Measurements from ENCODE around the gene PRKG1. TPM values are rescaled to one million over a fixed set of nuclear protein-coding genes. Genes with fewer than 3 reads are reported as not detected.

The PRKG1 gene
- total RNA-seq, 1 experiment from 2014 or later = 7.4 TPM

GRCh38 chr10:51100221-51100620, 25.9 kb downstream of the PRKG1 start:
- no peaks in the 10 kb centered on the region for H4K20me1 ChIP-seq (ENCODE audit: low read length)
- no peak overlapping the region for H3K9ac ChIP-seq (ENCODE audit: low read length)
- TF ChIP-seq, protein P1, sequence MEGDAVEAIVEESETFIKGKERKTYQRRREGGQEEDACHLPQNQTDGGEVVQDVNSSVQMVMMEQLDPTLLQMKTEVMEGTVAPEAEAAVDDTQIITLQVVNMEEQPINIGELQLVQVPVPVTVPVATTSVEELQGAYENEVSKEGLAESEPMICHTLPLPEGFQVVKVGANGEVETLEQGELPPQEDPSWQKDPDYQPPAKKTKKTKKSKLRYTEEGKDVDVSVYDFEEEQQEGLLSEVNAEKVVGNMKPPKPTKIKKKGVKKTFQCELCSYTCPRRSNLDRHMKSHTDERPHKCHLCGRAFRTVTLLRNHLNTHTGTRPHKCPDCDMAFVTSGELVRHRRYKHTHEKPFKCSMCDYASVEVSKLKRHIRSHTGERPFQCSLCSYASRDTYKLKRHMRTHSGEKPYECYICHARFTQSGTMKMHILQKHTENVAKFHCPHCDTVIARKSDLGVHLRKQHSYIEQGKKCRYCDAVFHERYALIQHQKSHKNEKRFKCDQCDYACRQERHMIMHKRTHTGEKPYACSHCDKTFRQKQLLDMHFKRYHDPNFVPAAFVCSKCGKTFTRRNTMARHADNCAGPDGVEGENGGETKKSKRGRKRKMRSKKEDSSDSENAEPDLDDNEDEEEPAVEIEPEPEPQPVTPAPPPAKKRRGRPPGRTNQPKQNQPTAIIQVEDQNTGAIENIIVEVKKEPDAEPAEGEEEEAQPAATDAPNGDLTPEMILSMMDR (conservative IDR thresholded peaks at IDR 0.05; ENCODE audit: low read depth, low read length) = no peak
- POLR2A ChIA-PET (ENCODE audit: unreplicated experiment) = no interaction called here
- H3K79me2 ChIP-seq (ENCODE audit: low read length) = no peaks in the 10 kb centered on the region
- intact Hi-C loops (cut with micrococcal nuclease) = no loop called here
- no peaks in the 10 kb centered on the region for H3K9me3 ChIP-seq (ENCODE audit: low read length)
- no peak overlapping the region for H3K4me2 ChIP-seq (ENCODE audit: low read length)
- CTCF ChIA-PET = no interaction called here
- H3K4me3 ChIP-seq (ENCODE audit: low read length) = no peak overlapping the region
- DNase-seq = no peak
- no peaks in the 10 kb centered on the region for H3K36me3 ChIP-seq (ENCODE audit: low read depth, low read length)
- no peak for ATAC-seq
- H3F3A ChIP-seq (ENCODE audit: low read length, unreplicated experiment) = peaks cover 8% of the 10 kb centered on the region
- H3K4me1 ChIP-seq (ENCODE audit: insufficient read depth, low read length) = peaks cover 26% of the 10 kb centered on the region
- BruUV-seq (replicated peaks) = no TSS peak
- H2AFZ ChIP-seq (ENCODE audit: low read length) = no peak overlapping the region
- H3K27ac ChIP-seq (ENCODE audit: low read length) = no peak overlapping the region
- no peaks in the 10 kb centered on the region for H3K27me3 ChIP-seq (ENCODE audit: low read length)
- H3K9me2 ChIP-seq (replicated peaks; ENCODE audit: low read length) = no peaks in the 10 kb centered on the region

- no TSS peak for BruUV-seq (replicated peaks)
- peaks cover 8% of the 10 kb centered on the region for H3F3A ChIP-seq (ENCODE audit: low read length, unreplicated experiment)
- peak overlapping the region; percentile 26 for H3K9ac ChIP-seq (ENCODE audit: low read length)
- H3K4me3 ChIP-seq (ENCODE audit: low read length) = peak overlapping the region; percentile 26; the same call in 1 of the 2 replicates
- H3K36me3 ChIP-seq (ENCODE audit: low read depth, low read length) = no peaks in the 10 kb centered on the region
- ATAC-seq (peak; percentile 99), DNase-seq (peak; percentile 99)
- no peaks in the 10 kb centered on the region for H3K9me3 ChIP-seq (ENCODE audit: low read length)
- POLR2A ChIA-PET (ENCODE audit: unreplicated experiment) = interaction anchor here (0.6 to 2.2 kb wide), 5 partner anchors 18 to 246 kb away, joined by 3 to 24 read pairs (median 9); partner anchors contain the start of gene PRKG1
- H2AFZ ChIP-seq (ENCODE audit: low read length) = peak overlapping the region; percentile 15
- CTCF ChIA-PET = interaction anchor here (0.9 to 1.8 kb wide), 2 partner anchors 30 to 92 kb away, joined by 3 to 7 read pairs; partner anchors contain the start of gene PRKG1
- no peaks in the 10 kb centered on the region for H3K79me2 ChIP-seq (ENCODE audit: low read length)
- H3K27me3 ChIP-seq (ENCODE audit: low read length) = no peaks in the 10 kb centered on the region
- intact Hi-C loops (cut with micrococcal nuclease) = loop anchor here (1.0 to 2.0 kb wide), 4 partner anchors 29 to 294 kb away; partner anchors contain the start of gene PRKG1
- H3K27ac ChIP-seq (ENCODE audit: low read length) = peak overlapping the region; percentile 73
- peaks cover 30% of the 10 kb centered on the region for H3K4me1 ChIP-seq (ENCODE audit: insufficient read depth, low read length)
- H4K20me1 ChIP-seq (ENCODE audit: low read length) = no peaks in the 10 kb centered on the region
- TF ChIP-seq EZH2 (IDR thresholded peaks at IDR 0.05; ENCODE audit: low read length, unreplicated experiment) (no peak), EZH2phosphoT487 (IDR thresholded peaks at IDR 0.05; ENCODE audit: borderline replicate concordance, low read length) (no peak)
- TF ChIP-seq, protein P1 (conservative IDR thresholded peaks at IDR 0.05; ENCODE audit: low read depth, low read length) = no peak
- H3K9me2 ChIP-seq (replicated peaks; ENCODE audit: low read length) = no peaks in the 10 kb centered on the region
- H3K4me2 ChIP-seq (ENCODE audit: low read length) = peak overlapping the region; percentile 71
These were observed 29.4 kb downstream of the PRKG1 start for GRCh38 chr10:51103554-51104217.

GRCh38 chr10:51106311-51106945, 32.1 kb downstream of the PRKG1 start:
- Histone ChIP-seq H3K4me2 (ENCODE audit: low read length) (no peak overlapping the region), H3F3A (ENCODE audit: low read length, unreplicated experiment) (peaks cover 20% of the 10 kb centered on the region), H4K20me1 (ENCODE audit: low read length) (no peaks in the 10 kb centered on the region), H3K27me3 (ENCODE audit: low read length) (no peaks in the 10 kb centered on the region), H3K36me3 (ENCODE audit: low read depth, low read length) (no peaks in the 10 kb centered on the region), H3K9me3 (ENCODE audit: low read length) (no peaks in the 10 kb centered on the region), H2AFZ (ENCODE audit: low read length) (no peak overlapping the region), H3K4me1 (ENCODE audit: insufficient read depth, low read length) (peaks cover 53% of the 10 kb centered on the region), H3K4me3 (ENCODE audit: low read length) (no peak overlapping the region), H3K9ac (ENCODE audit: low read length) (no peak overlapping the region), H3K9me2 (replicated peaks; ENCODE audit: low read length) (no peaks in the 10 kb centered on the region), H3K79me2 (ENCODE audit: low read length) (no peaks in the 10 kb centered on the region), H3K27ac (ENCODE audit: low read length) (no peak overlapping the region)
- CTCF ChIA-PET = no interaction called here
- TF ChIP-seq EZH2 (IDR thresholded peaks at IDR 0.05; ENCODE audit: low read length, unreplicated experiment) = no peak
- no peak for TF ChIP-seq EZH2phosphoT487 (IDR thresholded peaks at IDR 0.05; ENCODE audit: borderline replicate concordance, low read length)
- TF ChIP-seq, protein P1 (conservative IDR thresholded peaks at IDR 0.05; ENCODE audit: low read depth, low read length) = no peak
- intact Hi-C loops (cut with micrococcal nuclease) = no loop called here
- POLR2A ChIA-PET (ENCODE audit: unreplicated experiment) = interaction anchor here (0.8 kb wide), 1 partner anchor 133 kb away, joined by 4 read pairs; no protein-coding TSS in a partner anchor
- ATAC-seq = no peak
- no TSS peak for BruUV-seq (replicated peaks)
- no peak for DNase-seq
